H9 (cell line): ENCODE data around the gene VEGFA. TPM values are rescaled to one million over a fixed set of nuclear protein-coding genes. Genes with fewer than 3 reads are reported as not detected.

Experiments
- DNase-seq: peaks from one replicate; pipeline ENCODE4 v3.0.0-alpha.2; 2017
- H2AFZ ChIP-seq: one replicate; pipeline ENCODE4 v1.6.1; 2013; ENCODE audit warnings: mild to moderate bottlenecking, low read length, control low read depth, moderate library complexity
- H2AK5ac ChIP-seq: 2 replicates; pipeline ENCODE4 v1.6.1; 2013; ENCODE audit warnings: low read length, control low read depth, mixed read lengths; ENCODE audit not compliant: insufficient read length
- H2BK120ac ChIP-seq: one replicate; pipeline ENCODE4 v1.6.1; 2013; ENCODE audit warnings: low read depth, mild to moderate bottlenecking, low read length, control low read depth, inconsistent platforms; ENCODE audit not compliant: poor library complexity, severe bottlenecking
- H2BK12ac ChIP-seq: 2 replicates; pipeline ENCODE4 v1.6.1; 2013; ENCODE audit warnings: low read length, control low read depth, mixed read lengths, low read depth; ENCODE audit not compliant: insufficient read length
- H2BK15ac ChIP-seq: 2 replicates; pipeline ENCODE4 v1.6.1; 2013; ENCODE audit warnings: low read depth, low read length, control low read depth
- H2BK20ac ChIP-seq: one replicate; pipeline ENCODE4 v1.6.1; 2013; ENCODE audit warnings: low read depth, mild to moderate bottlenecking, low read length, control low read depth, inconsistent platforms; ENCODE audit not compliant: poor library complexity, severe bottlenecking
- H2BK5ac ChIP-seq: 2 replicates; pipeline ENCODE4 v1.6.1; 2013; ENCODE audit warnings: low read length, control low read depth, mixed read lengths; ENCODE audit not compliant: insufficient read length
- H3K14ac ChIP-seq: 2 replicates; pipeline ENCODE4 v1.6.1; 2013; ENCODE audit warnings: low read length, control low read depth; ENCODE audit not compliant: insufficient read depth
- H3K18ac ChIP-seq: 2 replicates; pipeline ENCODE4 v1.6.1; 2013; ENCODE audit warnings: low read depth, mild to moderate bottlenecking, mixed read lengths, low read length, control low read depth; ENCODE audit not compliant: insufficient read length
- H3K23ac ChIP-seq: 2 replicates; pipeline ENCODE4 v1.6.1; 2013; ENCODE audit warnings: low read length, control low read depth, mixed read lengths, low read depth; ENCODE audit not compliant: insufficient read length
- H3K23me2 ChIP-seq: 2 replicates; pipeline ENCODE4 v1.6.1; 2013; ENCODE audit warnings: low read depth, mild to moderate bottlenecking, mixed read lengths, low read length, control low read depth; ENCODE audit not compliant: insufficient read length, poor library complexity, severe bottlenecking
- H3K27ac ChIP-seq: 2 replicates; pipeline ENCODE4 v1.5.1; 2013; ENCODE audit warnings: low read length, control low read depth, mixed read lengths, low read depth; ENCODE audit not compliant: insufficient read length
- H3K27me3 ChIP-seq: 2 replicates; pipeline ENCODE4 v1.6.1; 2013; ENCODE audit warnings: low read length, control low read depth, inconsistent platforms; ENCODE audit not compliant: insufficient read depth
- H3K4ac ChIP-seq: 2 replicates; pipeline ENCODE4 v1.6.1; 2013; ENCODE audit warnings: low read depth, mild to moderate bottlenecking, control low read depth, inconsistent platforms, low read length, moderate library complexity
- H3K4me1 ChIP-seq: 2 replicates; pipeline ENCODE4 v1.6.1; 2013; ENCODE audit warnings: low read length, control low read depth, inconsistent platforms; ENCODE audit not compliant: insufficient read depth
- H3K4me2 ChIP-seq: 2 replicates; pipeline ENCODE4 v1.6.1; 2013; ENCODE audit warnings: low read length, control low read depth, mixed read lengths; ENCODE audit not compliant: insufficient read length, insufficient read depth
- H3K56ac ChIP-seq: 2 replicates; pipeline ENCODE4 v1.6.1; 2013; ENCODE audit warnings: low read depth, mild to moderate bottlenecking, mixed read lengths, low read length, control low read depth; ENCODE audit not compliant: insufficient read length
- H3K79me1 ChIP-seq: 2 replicates; pipeline ENCODE4 v1.6.1; 2013; ENCODE audit warnings: low read depth, mild to moderate bottlenecking, moderate library complexity, low read length, control low read depth, inconsistent platforms; ENCODE audit not compliant: insufficient read depth, poor library complexity, severe bottlenecking
- H3K79me2 ChIP-seq: 2 replicates; pipeline ENCODE4 v1.6.1; 2013; ENCODE audit warnings: low read length, control low read depth, inconsistent platforms; ENCODE audit not compliant: insufficient read depth
- H3K9ac ChIP-seq: 2 replicates; pipeline ENCODE4 v1.6.1; 2013; ENCODE audit warnings: low read length, control low read depth, mixed read lengths; ENCODE audit not compliant: insufficient read length; ENCODE audit errors: extremely low read depth
- H3K9me3 ChIP-seq: one replicate; pipeline ENCODE4 v1.6.1; 2013; ENCODE audit warnings: low read depth, low read length, inconsistent platforms; ENCODE audit not compliant: control insufficient read depth
- H3T11ph ChIP-seq: one replicate; pipeline ENCODE4 v1.6.1; 2013; ENCODE audit warnings: mild to moderate bottlenecking, low read length, control low read depth, inconsistent platforms
- H4K20me1 ChIP-seq: one replicate; pipeline ENCODE4 v1.6.1; 2013; ENCODE audit not compliant: control insufficient read depth, insufficient read length, insufficient read depth
- H4K5ac ChIP-seq: 2 replicates; pipeline ENCODE4 v1.6.1; 2013; ENCODE audit warnings: low read depth, mild to moderate bottlenecking, mixed read lengths, low read length, control low read depth; ENCODE audit not compliant: insufficient read length
- H4K8ac ChIP-seq: replicated peaks from 2 replicates; pipeline ENCODE4 v1.6.1; 2013; ENCODE audit warnings: low read length, control low read depth, mixed read lengths, low read depth; ENCODE audit not compliant: insufficient read length
- H4K91ac ChIP-seq: 2 replicates; pipeline ENCODE4 v1.6.1; 2013; ENCODE audit warnings: low read depth, mild to moderate bottlenecking, moderate library complexity, mixed read lengths, low read length, control low read depth; ENCODE audit not compliant: insufficient read length
- H3K27ac Mint-ChIP-seq, 3 experiments: 2 replicates in 2 of 3; 3 replicates in 1 of 3; pipeline ENCODE4 v1.8.0; 2020 to 2021; ENCODE audit warnings: mixed read lengths in 3 of 3, mild to moderate bottlenecking in 1 of 3, moderate library complexity in 1 of 3
- H3K27me3 Mint-ChIP-seq: 2 replicates; pipeline ENCODE4 v1.8.0; 2021; ENCODE audit warnings: low read depth, mild to moderate bottlenecking, moderate library complexity, mixed read lengths
- H3K36me3 Mint-ChIP-seq, 3 experiments: 2 replicates in 2 of 3; 3 replicates in 1 of 3; pipeline ENCODE4 v1.8.0; 2020 to 2021; ENCODE audit warnings: low read depth in 3 of 3, mixed read lengths in 3 of 3; ENCODE audit not compliant: insufficient read depth in 1 of 3
- H3K4me1 Mint-ChIP-seq, 2 experiments: 2 replicates each; pipeline ENCODE4 v1.8.0; 2020; ENCODE audit warnings: mixed read lengths in 2 of 2
- H3K4me3 Mint-ChIP-seq, 2 experiments: 2 replicates in 1 of 2; 3 replicates in 1 of 2; pipeline ENCODE4 v1.8.0; 2020 to 2021; ENCODE audit warnings: mild to moderate bottlenecking in 2 of 2, mixed read lengths in 2 of 2, moderate library complexity in 1 of 2
- H3K9me3 Mint-ChIP-seq, 2 experiments: 2 replicates in 1 of 2; 3 replicates in 1 of 2; pipeline ENCODE4 v1.8.0; 2020; ENCODE audit warnings: mild to moderate bottlenecking in 2 of 2, mixed read lengths in 2 of 2, moderate library complexity in 1 of 2
- CTCF ChIP-seq: fragments of 200-600 bp; sonication (generic); conservative IDR thresholded peaks from 3 replicates; pipeline ENCODE4 v1.8.0; 2021; ENCODE audit warnings: antibody characterized with exemption, mild to moderate bottlenecking
- WGBS: extraction: QIAGEN DNeasy Blood & Tissue Kit; methylation state at CpG from one replicate; pipeline ENCODE4 v1.1.7; 2013; ENCODE audit warnings: missing lambda C conversion rate, low lambda C conversion rate, mixed read lengths; ENCODE audit not compliant: insufficient read length; ENCODE audit errors: extremely low coverage; 5-methylcytosine and 5-hydroxymethylcytosine counted together
- total RNA-seq: library from RNA; stranded (reverse); gene quantifications from 2 replicates; pipeline ENCODE4 v1.2.1, GENCODE V29; 2021

Gene VEGFA
- total RNA-seq, 1 experiment from 2014 or later = 47.9 TPM

- no peaks in the 10 kb centered on the region for H3K4me1 ChIP-seq
- Mint-ChIP-seq H3K4me1 (peaks cover 17 to 22% of the 10 kb centered on the region in 2 experiments), H3K9me3 (no peaks in the 10 kb centered on the region), H3K27me3 (peaks cover 8% of the 10 kb centered on the region; the same call in 1 of the 2 replicates), H3K4me3 (no peak overlapping the region), H3K36me3 (no peaks in the 10 kb centered on the region), H3K27ac (no peak overlapping the region)
- no peaks in the 10 kb centered on the region for H3K79me1 ChIP-seq
- H2BK12ac ChIP-seq = no peak overlapping the region
- H3T11ph ChIP-seq = no peak overlapping the region
- H2AFZ ChIP-seq = no peak overlapping the region
- H2BK5ac ChIP-seq = no peak overlapping the region
- no peak overlapping the region for H3K23ac ChIP-seq
- no peaks in the 10 kb centered on the region for H3K27me3 ChIP-seq
- no peaks in the 10 kb centered on the region for H3K9me3 ChIP-seq
- no peak overlapping the region for H3K56ac ChIP-seq
- H3K79me2 ChIP-seq = no peaks in the 10 kb centered on the region
- TF ChIP-seq CTCF = no peak
- no peak overlapping the region for H2AK5ac ChIP-seq
- no peak overlapping the region for H3K4me2 ChIP-seq
- no peak overlapping the region for H4K5ac ChIP-seq
- no peak overlapping the region for H3K27ac ChIP-seq
- WGBS = no CpG with 5 or more reads among the region's 4 CpGs
- H3K18ac ChIP-seq = no peak overlapping the region
- no peak for DNase-seq
- no peak overlapping the region for H3K14ac ChIP-seq
- no peak overlapping the region for H2BK120ac ChIP-seq
- H3K4ac ChIP-seq = no peak overlapping the region
- H2BK20ac ChIP-seq = no peak overlapping the region
- H2BK15ac ChIP-seq = no peak overlapping the region
- H4K8ac ChIP-seq = no peak overlapping the region
- H4K20me1 ChIP-seq = no peaks in the 10 kb centered on the region
- no peak overlapping the region for H3K9ac ChIP-seq
- H4K91ac ChIP-seq = no peak overlapping the region
- H3K23me2 ChIP-seq = no peaks in the 10 kb centered on the region
Observed at GRCh38 chr6:43826730-43827129, 56.7 kb downstream of the VEGFA start.
